ENCODE results near the gene HSPG2. TPM values are rescaled to one million over a fixed set of nuclear protein-coding genes. Genes with fewer than 3 reads are reported as not detected.

The HSPG2 gene
- total RNA-seq, 5 donors from 2014 or later (not counting 1 experiment from before 2014, with no cell fraction given): 4.4 to 9.3 (median 7.9) TPM

GRCh38 chr1:21961799-21962198 lies 24.7 kb upstream of the HSPG2 start:
- WGBS (ENCODE audit: insufficient coverage): 86% methylated on average over 2 of the region's 2 CpGs
- Histone ChIP-seq H3K27ac (ENCODE audit: low read length) (no peak overlapping the region), H3K36me3 (ENCODE audit: control insufficient read depth in 2 of 2, extremely low read depth in 1 of 2, insufficient read depth in 1 of 2, low read length in 1 of 2) (no peaks in the 10 kb centered on the region), H3K9me3 (no peaks in the 10 kb centered on the region), H3K4me3 (ENCODE audit: control insufficient read depth in 1 of 2, extremely low read depth in 1 of 2, low read length in 1 of 2) (no peak overlapping the region), H3K4me1 (ENCODE audit: control insufficient read depth in 1 of 2, extremely low read depth in 1 of 2, insufficient read depth in 2 of 2, low read length in 2 of 2) (peaks cover 0 to 26% of the 10 kb centered on the region in 2 experiments), H3K27me3 (replicated peaks in 1 of 2; ENCODE audit: control insufficient read depth in 2 of 2, extremely low read depth in 1 of 2, insufficient read depth in 2 of 2, low read length in 1 of 2) (peaks cover 0 to 20% of the 10 kb centered on the region in 2 experiments)
- Mint-ChIP-seq H3K4me3 (no peak overlapping the region), H3K4me1 (peaks cover 23 to 33% (median 30%) of the 10 kb centered on the region in 3 donors), H3K9me3 (no peaks in the 10 kb centered on the region), H3K36me3 (no peaks in the 10 kb centered on the region), H3K27me3 (peaks cover 0 to 9% of the 10 kb centered on the region in 2 donors), H3K27ac (peak overlapping the region; percentile 31 to 69)
- ChIA-PET CTCF (no interaction called here), POLR2A (no interaction called here)
- DNase-seq (no peak), ATAC-seq (replicated peaks in 1 of 4) (no peak)

GRCh38 chr1:21961337-21961736 lies 24.2 kb upstream of the HSPG2 start:
- ATAC-seq (replicated peaks in 1 of 4) (no peak), DNase-seq (no peak)
- Mint-ChIP-seq H3K36me3 (no peaks in the 10 kb centered on the region), H3K27me3 (peaks cover 0 to 7% of the 10 kb centered on the region in 2 donors), H3K9me3 (no peaks in the 10 kb centered on the region), H3K4me1 (peaks cover 27 to 37% (median 35%) of the 10 kb centered on the region in 3 donors), H3K4me3 (no peak overlapping the region), H3K27ac (peak overlapping the region in 1 of 2 donors; percentile 69)
- no peak overlapping the region for H3K4me3 ChIP-seq (ENCODE audit: control insufficient read depth in 1 of 2, extremely low read depth in 1 of 2, low read length in 1 of 2)
- H3K27me3 ChIP-seq (replicated peaks in 1 of 2; ENCODE audit: control insufficient read depth in 2 of 2, extremely low read depth in 1 of 2, insufficient read depth in 2 of 2, low read length in 1 of 2): peaks cover 0 to 18% of the 10 kb centered on the region in 2 experiments
- ChIA-PET POLR2A (no interaction called here), CTCF (no interaction called here)
- 71% methylated on average over 1 of the region's 2 CpGs for WGBS (ENCODE audit: insufficient coverage)
- H3K4me1 ChIP-seq (ENCODE audit: control insufficient read depth in 1 of 2, extremely low read depth in 1 of 2, insufficient read depth in 2 of 2, low read length in 2 of 2): peaks cover 0 to 31% of the 10 kb centered on the region in 2 experiments
- H3K27ac ChIP-seq (ENCODE audit: low read length): no peak overlapping the region
- no peaks in the 10 kb centered on the region for H3K9me3 ChIP-seq
- no peaks in the 10 kb centered on the region for H3K36me3 ChIP-seq (ENCODE audit: control insufficient read depth in 2 of 2, extremely low read depth in 1 of 2, insufficient read depth in 1 of 2, low read length in 1 of 2)

GRCh38 chr1:21956720-21957552 lies 19.8 kb upstream of the HSPG2 start:
- peak; percentile 85 to 97 (median 92) for ATAC-seq (replicated peaks in 1 of 4)
- H3K36me3 Mint-ChIP-seq: no peaks in the 10 kb centered on the region
- POLR2A ChIA-PET: interaction anchor here in 1 of 2 donors (0.5 kb wide), 2 partner anchors 12 to 274 kb away, joined by 3 to 4 read pairs; no protein-coding TSS in a partner anchor

GRCh38 chr1:21955501-21956281 lies 18.6 kb upstream of the HSPG2 start:
- peaks cover 0 to 5% of the 10 kb centered on the region in 2 donors for H3K27me3 Mint-ChIP-seq
- H3K36me3 Mint-ChIP-seq: no peaks in the 10 kb centered on the region
- Histone ChIP-seq H3K36me3 (ENCODE audit: control insufficient read depth in 2 of 2, extremely low read depth in 1 of 2, insufficient read depth in 1 of 2, low read length in 1 of 2) (no peaks in the 10 kb centered on the region), H3K9me3 (no peaks in the 10 kb centered on the region), H3K4me1 (ENCODE audit: control insufficient read depth in 1 of 2, extremely low read depth in 1 of 2, insufficient read depth in 2 of 2, low read length in 2 of 2) (peaks cover 2 to 37% of the 10 kb centered on the region in 2 experiments), H3K4me3 (ENCODE audit: control insufficient read depth in 1 of 2, extremely low read depth in 1 of 2, low read length in 1 of 2) (no peak overlapping the region), H3K27ac (ENCODE audit: low read length) (peak overlapping the region; percentile 82), H3K27me3 (replicated peaks in 1 of 2; ENCODE audit: control insufficient read depth in 2 of 2, extremely low read depth in 1 of 2, insufficient read depth in 2 of 2, low read length in 1 of 2) (peaks cover 0 to 19% of the 10 kb centered on the region in 2 experiments)
- POLR2A ChIA-PET: interaction anchor here in 1 of 2 donors (0.5 kb wide), 1 partner anchor 273 kb away, joined by 4 read pairs; no protein-coding TSS in a partner anchor
- no peak for DNase-seq
- no peaks in the 10 kb centered on the region for H3K9me3 Mint-ChIP-seq
- H3K4me1 Mint-ChIP-seq: peaks cover 33 to 42% (median 37%) of the 10 kb centered on the region in 3 donors
- ATAC-seq (replicated peaks in 1 of 4): no peak
- 91% methylated on average over 4 of the region's 9 CpGs for WGBS (ENCODE audit: insufficient coverage)
- CTCF ChIA-PET: no interaction called here
- peak overlapping the region; percentile 69 to 93 for H3K27ac Mint-ChIP-seq
- peak overlapping the region in 2 of 3 donors; percentile 13 to 82 for H3K4me3 Mint-ChIP-seq

More at GRCh38 chr1:21956720-21957552, 19.8 kb upstream of the HSPG2 start:
- Mint-ChIP-seq H3K27ac (peak overlapping the region; percentile 93 to 94), H3K9me3 (no peaks in the 10 kb centered on the region), H3K4me3 (peak overlapping the region; percentile 55 to 82 (median 56)), H3K27me3 (peaks cover 0 to 5% of the 10 kb centered on the region in 2 donors), H3K4me1 (peaks cover 33 to 42% (median 37%) of the 10 kb centered on the region in 3 donors)
- Histone ChIP-seq H3K9me3 (no peaks in the 10 kb centered on the region), H3K27me3 (replicated peaks in 1 of 2; ENCODE audit: control insufficient read depth in 2 of 2, extremely low read depth in 1 of 2, insufficient read depth in 2 of 2, low read length in 1 of 2) (peaks cover 0 to 15% of the 10 kb centered on the region in 2 experiments), H3K36me3 (ENCODE audit: control insufficient read depth in 2 of 2, extremely low read depth in 1 of 2, insufficient read depth in 1 of 2, low read length in 1 of 2) (no peaks in the 10 kb centered on the region), H3K4me3 (ENCODE audit: control insufficient read depth in 1 of 2, extremely low read depth in 1 of 2, low read length in 1 of 2) (peak overlapping the region in 1 of 2 donors; percentile 18), H3K4me1 (ENCODE audit: control insufficient read depth in 1 of 2, extremely low read depth in 1 of 2, insufficient read depth in 2 of 2, low read length in 2 of 2) (peaks cover 2 to 37% of the 10 kb centered on the region in 2 experiments), H3K27ac (ENCODE audit: low read length) (peak overlapping the region; percentile 82)
- CTCF ChIA-PET: no interaction called here
- DNase-seq: peak; percentile 35 to 85 (median 64)
- WGBS (ENCODE audit: insufficient coverage): 46% methylated on average over 13 of the region's 18 CpGs

GRCh38 chr1:21955058-21955457 lies 17.9 kb upstream of the HSPG2 start:
- DNase-seq: no peak
- peaks cover 2 to 37% of the 10 kb centered on the region in 2 experiments for H3K4me1 ChIP-seq (ENCODE audit: control insufficient read depth in 1 of 2, extremely low read depth in 1 of 2, insufficient read depth in 2 of 2, low read length in 2 of 2)
- no peak overlapping the region for H3K4me3 ChIP-seq (ENCODE audit: control insufficient read depth in 1 of 2, extremely low read depth in 1 of 2, low read length in 1 of 2)
- ChIA-PET CTCF (interaction anchor here in 1 of 2 donors (0.7 kb wide), 1 partner anchor 54 kb away, joined by 5 read pairs; no protein-coding TSS in a partner anchor), POLR2A (interaction anchor here in 1 of 2 donors (0.6 kb wide), 1 partner anchor 395 kb away, joined by 8 read pairs; no protein-coding TSS in a partner anchor)
- no peak for ATAC-seq (replicated peaks in 1 of 4)
- Mint-ChIP-seq H3K27ac (no peak overlapping the region), H3K4me1 (peaks cover 33 to 42% (median 37%) of the 10 kb centered on the region in 3 donors), H3K4me3 (no peak overlapping the region), H3K27me3 (peaks cover 0 to 5% of the 10 kb centered on the region in 2 donors), H3K9me3 (no peaks in the 10 kb centered on the region), H3K36me3 (no peaks in the 10 kb centered on the region)
- H3K9me3 ChIP-seq: no peaks in the 10 kb centered on the region
- H3K27ac ChIP-seq (ENCODE audit: low read length): no peak overlapping the region
- peaks cover 0 to 19% of the 10 kb centered on the region in 2 experiments for H3K27me3 ChIP-seq (replicated peaks in 1 of 2; ENCODE audit: control insufficient read depth in 2 of 2, extremely low read depth in 1 of 2, insufficient read depth in 2 of 2, low read length in 1 of 2)
- no peaks in the 10 kb centered on the region for H3K36me3 ChIP-seq (ENCODE audit: control insufficient read depth in 2 of 2, extremely low read depth in 1 of 2, insufficient read depth in 1 of 2, low read length in 1 of 2)
- WGBS (ENCODE audit: insufficient coverage): 88% methylated on average over 14 of the region's 16 CpGs

Data from T-cell (primary cell).